Pancreas (tissue), 10 donors: Measurements from ENCODE around the gene CAPN5. TPM values are rescaled to one million over a fixed set of nuclear protein-coding genes. Genes with fewer than 3 reads are reported as not detected.
A peak's percentile ranks its signal among the peaks of the same experiment; 100 is the strongest.

Experiments
- ATAC-seq, 4 donors: fragments of 200-7000 bp; cut with Tn5 transposase; one replicate each; pipeline versions ENCODE4 v1.8.0 to v1.9.1; 2020; ENCODE audit warnings: mild to moderate bottlenecking in 4 of 4, moderate library complexity in 4 of 4
- DNase-seq, 6 donors: peaks; one replicate each; pipeline ENCODE4 v3.0.0-alpha.2; 2020
- FAIRE-seq: peaks from 2 replicates; lab custom pipeline; 2012; peaks lifted over from hg19 to GRCh38; lab: Jason Lieb, UNC
- H3K27ac ChIP-seq, 4 donors: fragments of 200-600 bp; sonication (generic); 1 replicate in 3 of 4; 2 replicates in 1 of 4; pipeline versions ENCODE4 v1.5.0 to v1.8.0; 2020
- H3K27me3 ChIP-seq, 4 donors: fragments of 200-600 bp; one replicate each; pipeline ENCODE4 v1.8.0; 2021
- H3K36me3 ChIP-seq, 3 donors: fragments of 200-600 bp; sonication (generic) in 1 of 3; one replicate each; pipeline versions ENCODE4 v1.5.0 to v1.8.0; 2020 to 2021
- H3K4me1 ChIP-seq, 3 donors: fragments of 200-600 bp; one replicate each; pipeline ENCODE4 v1.8.0; 2021
- H3K4me3 ChIP-seq, 4 donors: fragments of 200-600 bp; sonication (generic) in 2 of 4; one replicate each; pipeline versions ENCODE4 v1.5.0 to v1.8.0; 2020 to 2021
- H3K9me3 ChIP-seq, 4 donors: fragments of 200-600 bp; one replicate each; pipeline ENCODE4 v1.8.0; 2021
- WGBS, 2 donors: extraction: QIAGEN DNeasy Blood & Tissue Kit; methylation state at CpG; one replicate each; pipeline ENCODE4 v1.1.7; 2013; 5-methylcytosine and 5-hydroxymethylcytosine counted together
- intact Hi-C, 3 donors: fragments of 100-400 bp; cut with DNase I; formaldehyde crosslinking; loops; one replicate each; pipeline versions ENCODE4 v1.11.1 to v1.14.2; 2022
- polyA plus RNA-seq, 2 donors: library from polyadenylated mRNA; stranded (reverse); fragments of 200-250 nt; gene quantifications; one replicate each; pipeline ENCODE4 v1.2.3, GENCODE V29; 2013
- total RNA-seq, 6 donors: library from RNA; stranded (reverse); fragmentation: NEBNext Ultra II Directional in 4 of 6; extraction: Animal tissue kit (Norgen Biotek cat#: 25700) in 4 of 6; gene quantifications; one replicate each; pipeline versions ENCODE4 v1.2.1 to v1.2.4, GENCODE V29; 2021 to 2023
- TF ChIP-seq, protein P1 (sequence below), 4 donors: fragments of 200-600 bp; sonication (generic) in 3 of 4; IDR thresholded peaks; one replicate each; pipeline versions ENCODE4 v1.5.0 to v1.8.0; 2021; ENCODE audit warnings: antibody characterized with exemption in 4 of 4
- donor health status: healthy with polysubstance abuse.
- donor health status: DM: no; HTN: no; CAD: no; lungs with moderate emphysema.
- donor health status: DM: no; HTN: no; CAD: no.
- donor health status: control.
- donor health status: control.
- donor health status: Bipolar disorder and iron deficiency.
- donor health status: DM: yes; HTN: yes; CAD: no.
- donor health status: DM: no; HTN: no; CAD: no.
- donor health status: DM: no; HTN: no; CAD: no.
- donor health status: DM: yes; HTN: yes; CAD: no.

The CAPN5 gene
- total and polyA plus RNA-seq, 8 donors = 3.3 to 11.0 (median 6.1) TPM

- Histone ChIP-seq H3K36me3 (no peaks in the 10 kb centered on the region), H3K4me1 (peaks cover 0 to 13% (median 8%) of the 10 kb centered on the region in 3 donors), H3K9me3 (no peaks in the 10 kb centered on the region), H3K4me3 (no peak overlapping the region), H3K27ac (no peak overlapping the region), H3K27me3 (peaks cover 0 to 6% (median 0%) of the 10 kb centered on the region in 4 donors)
- WGBS, 2 donors = 77 to 82% methylated on average over 10 of the region's 10 CpGs
- intact Hi-C loops = loop anchor here in 1 of 3 donors (5.0 kb wide), 1 partner anchor 306 kb away; no protein-coding TSS in a partner anchor
- ATAC-seq = no peak
- no peak for FAIRE-seq
- no peak for DNase-seq
- TF ChIP-seq, protein P1, sequence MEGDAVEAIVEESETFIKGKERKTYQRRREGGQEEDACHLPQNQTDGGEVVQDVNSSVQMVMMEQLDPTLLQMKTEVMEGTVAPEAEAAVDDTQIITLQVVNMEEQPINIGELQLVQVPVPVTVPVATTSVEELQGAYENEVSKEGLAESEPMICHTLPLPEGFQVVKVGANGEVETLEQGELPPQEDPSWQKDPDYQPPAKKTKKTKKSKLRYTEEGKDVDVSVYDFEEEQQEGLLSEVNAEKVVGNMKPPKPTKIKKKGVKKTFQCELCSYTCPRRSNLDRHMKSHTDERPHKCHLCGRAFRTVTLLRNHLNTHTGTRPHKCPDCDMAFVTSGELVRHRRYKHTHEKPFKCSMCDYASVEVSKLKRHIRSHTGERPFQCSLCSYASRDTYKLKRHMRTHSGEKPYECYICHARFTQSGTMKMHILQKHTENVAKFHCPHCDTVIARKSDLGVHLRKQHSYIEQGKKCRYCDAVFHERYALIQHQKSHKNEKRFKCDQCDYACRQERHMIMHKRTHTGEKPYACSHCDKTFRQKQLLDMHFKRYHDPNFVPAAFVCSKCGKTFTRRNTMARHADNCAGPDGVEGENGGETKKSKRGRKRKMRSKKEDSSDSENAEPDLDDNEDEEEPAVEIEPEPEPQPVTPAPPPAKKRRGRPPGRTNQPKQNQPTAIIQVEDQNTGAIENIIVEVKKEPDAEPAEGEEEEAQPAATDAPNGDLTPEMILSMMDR (IDR thresholded peaks at IDR 0.05) = no peak
Observed at GRCh38 chr11:77038029-77038824, 28.5 kb upstream of the CAPN5 start.

- FAIRE-seq (no peak), ATAC-seq (no peak), DNase-seq (no peak)
- peaks cover 0 to 6% (median 0%) of the 10 kb centered on the region in 4 donors for H3K27me3 ChIP-seq
- no peak overlapping the region for H3K27ac ChIP-seq
- intact Hi-C loops = loop anchor here in 1 of 3 donors (5.0 kb wide), 1 partner anchor 307 kb away; no protein-coding TSS in a partner anchor
- 69 to 70% methylated on average over 16 of the region's 16 CpGs for WGBS, 2 donors
- H3K9me3 ChIP-seq = no peaks in the 10 kb centered on the region
- H3K4me1 ChIP-seq = peaks cover 0 to 13% (median 8%) of the 10 kb centered on the region in 3 donors
- H3K36me3 ChIP-seq = no peaks in the 10 kb centered on the region
- no peak overlapping the region for H3K4me3 ChIP-seq
- TF ChIP-seq, protein P1 (IDR thresholded peaks at IDR 0.05) = no peak
Observed at GRCh38 chr11:77038825-77039326, 27.9 kb upstream of the CAPN5 start.

GRCh38 chr11:77039491-77040400 lies 27.0 kb upstream of the CAPN5 start:
- Histone ChIP-seq H3K9me3 (no peaks in the 10 kb centered on the region), H3K4me1 (peaks cover 0 to 13% (median 8%) of the 10 kb centered on the region in 3 donors), H3K4me3 (peak overlapping the region; percentile 16 to 54 (median 24)), H3K36me3 (no peaks in the 10 kb centered on the region), H3K27ac (no peak overlapping the region), H3K27me3 (peaks cover 0 to 6% (median 0%) of the 10 kb centered on the region in 4 donors)
- FAIRE-seq (no peak), DNase-seq (peak in 5 of 6 donors; percentile 53 to 78 (median 61)), ATAC-seq (peak; percentile 46 to 78 (median 74))
- intact Hi-C loops = loop anchor here in 1 of 3 donors (5.0 to 10.0 kb wide), 4 partner anchors 117 to 307 kb away; no protein-coding TSS in a partner anchor
- TF ChIP-seq, protein P1 (IDR thresholded peaks at IDR 0.05) = peak in 3 of 4 donors; percentile 27 to 40 (median 36)
- 13 to 16% methylated on average over 106 to 109 of the region's 109 CpGs for WGBS, 2 donors

- WGBS, 2 donors = 67 to 70% methylated on average over 34 to 37 of the region's 37 CpGs
- Histone ChIP-seq H3K27ac (no peak overlapping the region), H3K9me3 (no peaks in the 10 kb centered on the region), H3K27me3 (peaks cover 0 to 6% (median 0%) of the 10 kb centered on the region in 4 donors), H3K36me3 (no peaks in the 10 kb centered on the region), H3K4me1 (peaks cover 0 to 10% (median 8%) of the 10 kb centered on the region in 3 donors), H3K4me3 (peak overlapping the region in 1 of 4 donors; percentile 54)
- no peak for ATAC-seq
- no peak for FAIRE-seq
- DNase-seq = peak in 1 of 6 donors; percentile 68
- intact Hi-C loops = loop anchor here in 1 of 3 donors (5.0 to 10.0 kb wide), 3 partner anchors 118 to 226 kb away; no protein-coding TSS in a partner anchor
- TF ChIP-seq, protein P1 (IDR thresholded peaks at IDR 0.05) = no peak
Observed at GRCh38 chr11:77040401-77040777, 26.4 kb upstream of the CAPN5 start.
